ENCODE data around the gene MAP3K5. TPM values are rescaled to one million over a fixed set of nuclear protein-coding genes. Genes with fewer than 3 reads are reported as not detected.

MAP3K5 gene
- total RNA-seq, 1 donor from 2014 or later = 1.6 TPM

GRCh38 chr6:136525586-136526195, 266.6 kb downstream of the MAP3K5 start:
- Mint-ChIP-seq H3K9me3 (ENCODE audit: unreplicated experiment) (no peaks in the 10 kb centered on the region), H3K4me3 (ENCODE audit: unreplicated experiment) (no peak overlapping the region), H3K27me3 (ENCODE audit: unreplicated experiment) (peaks cover 35% of the 10 kb centered on the region), H3K27ac (ENCODE audit: unreplicated experiment) (no peak overlapping the region), H3K36me3 (ENCODE audit: unreplicated experiment) (no peaks in the 10 kb centered on the region), H3K4me1 (ENCODE audit: unreplicated experiment) (peaks cover 6% of the 10 kb centered on the region)
- no peak for DNase-seq (ENCODE audit: extremely low spot score, unreplicated experiment)
- peak; percentile 6 for TF ChIP-seq CTCF (IDR thresholded peaks at IDR 0.05)

- TF ChIP-seq CTCF (IDR thresholded peaks at IDR 0.05) = no peak
- H3K4me1 Mint-ChIP-seq (ENCODE audit: unreplicated experiment) = peaks cover 6% of the 10 kb centered on the region
- no peaks in the 10 kb centered on the region for H3K36me3 Mint-ChIP-seq (ENCODE audit: unreplicated experiment)
- H3K9me3 Mint-ChIP-seq (ENCODE audit: unreplicated experiment) = no peaks in the 10 kb centered on the region
- no peak for DNase-seq (ENCODE audit: extremely low spot score, unreplicated experiment)
- H3K27ac Mint-ChIP-seq (ENCODE audit: unreplicated experiment) = no peak overlapping the region
- H3K27me3 Mint-ChIP-seq (ENCODE audit: unreplicated experiment) = peaks cover 41% of the 10 kb centered on the region
- H3K4me3 Mint-ChIP-seq (ENCODE audit: unreplicated experiment) = no peak overlapping the region
Measured at GRCh38 chr6:136524936-136525413, 267.3 kb downstream of the MAP3K5 start.

DNA sequence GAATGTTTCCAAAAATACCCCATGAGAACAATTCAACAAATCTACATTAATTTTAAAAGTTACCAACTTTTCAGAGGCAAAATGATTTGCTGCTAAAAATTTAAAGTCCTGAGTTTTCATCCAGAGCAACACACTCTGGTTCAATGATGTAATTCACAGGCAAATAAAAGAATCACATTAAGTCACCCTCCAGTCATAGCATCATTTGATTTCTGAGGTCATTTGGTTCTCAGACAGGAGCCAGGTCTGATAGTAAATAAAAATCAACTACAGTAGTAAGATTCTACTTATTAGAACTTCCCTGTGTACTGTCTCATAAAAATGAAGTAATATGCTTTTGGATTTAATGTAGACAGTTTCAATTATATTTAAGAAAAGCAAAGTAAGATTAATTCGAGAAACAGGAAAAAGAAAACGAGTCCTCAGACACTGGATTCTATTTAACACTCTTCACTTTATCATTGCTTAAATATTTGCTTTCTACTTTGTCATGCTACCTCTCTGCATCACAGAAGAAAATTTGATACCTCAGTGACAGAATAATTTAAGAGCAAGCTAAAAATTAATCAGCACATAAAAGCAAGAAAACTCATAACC, 267.8 kb downstream of the MAP3K5 start:
- no peaks in the 10 kb centered on the region for H3K36me3 Mint-ChIP-seq (ENCODE audit: unreplicated experiment)
- H3K27ac Mint-ChIP-seq (ENCODE audit: unreplicated experiment) = no peak overlapping the region
- H3K9me3 Mint-ChIP-seq (ENCODE audit: unreplicated experiment) = no peaks in the 10 kb centered on the region
- no peak overlapping the region for H3K4me3 Mint-ChIP-seq (ENCODE audit: unreplicated experiment)
- peaks cover 46% of the 10 kb centered on the region for H3K27me3 Mint-ChIP-seq (ENCODE audit: unreplicated experiment)
- TF ChIP-seq CTCF (IDR thresholded peaks at IDR 0.05) = no peak
- H3K4me1 Mint-ChIP-seq (ENCODE audit: unreplicated experiment) = peaks cover 6% of the 10 kb centered on the region
- no peak for DNase-seq (ENCODE audit: extremely low spot score, unreplicated experiment)

DNA sequence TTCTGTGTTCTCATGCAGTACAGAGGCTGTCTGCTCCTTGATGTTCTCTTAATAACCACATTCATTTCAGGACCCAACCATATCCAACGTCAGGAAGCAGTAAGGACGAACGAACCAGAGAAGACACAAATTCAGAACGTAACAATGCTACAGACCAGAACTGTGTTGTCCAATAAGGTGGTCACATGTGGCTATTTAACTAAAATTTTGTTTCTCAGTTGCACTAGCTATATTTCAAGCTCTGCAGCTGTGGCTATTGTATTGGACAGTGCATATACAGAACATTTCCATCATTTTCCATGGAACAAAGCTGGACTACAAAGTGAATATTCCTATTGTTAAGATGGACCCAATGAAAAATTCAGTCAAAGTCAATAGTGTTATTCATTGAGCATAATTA, 269.1 kb downstream of the MAP3K5 start:
- H3K27me3 Mint-ChIP-seq (ENCODE audit: unreplicated experiment) = peaks cover 48% of the 10 kb centered on the region
- no peaks in the 10 kb centered on the region for H3K36me3 Mint-ChIP-seq (ENCODE audit: unreplicated experiment)
- peaks cover 6% of the 10 kb centered on the region for H3K4me1 Mint-ChIP-seq (ENCODE audit: unreplicated experiment)
- DNase-seq (ENCODE audit: extremely low spot score, unreplicated experiment) = no peak
- no peak for TF ChIP-seq CTCF (IDR thresholded peaks at IDR 0.05)
- H3K9me3 Mint-ChIP-seq (ENCODE audit: unreplicated experiment) = no peaks in the 10 kb centered on the region
- no peak overlapping the region for H3K27ac Mint-ChIP-seq (ENCODE audit: unreplicated experiment)
- no peak overlapping the region for H3K4me3 Mint-ChIP-seq (ENCODE audit: unreplicated experiment)

- DNase-seq (ENCODE audit: extremely low spot score, unreplicated experiment) = no peak
- no peak overlapping the region for H3K4me3 Mint-ChIP-seq (ENCODE audit: unreplicated experiment)
- no peak overlapping the region for H3K27ac Mint-ChIP-seq (ENCODE audit: unreplicated experiment)
- H3K4me1 Mint-ChIP-seq (ENCODE audit: unreplicated experiment) = peaks cover 6% of the 10 kb centered on the region
- no peaks in the 10 kb centered on the region for H3K36me3 Mint-ChIP-seq (ENCODE audit: unreplicated experiment)
- peaks cover 46% of the 10 kb centered on the region for H3K27me3 Mint-ChIP-seq (ENCODE audit: unreplicated experiment)
- H3K9me3 Mint-ChIP-seq (ENCODE audit: unreplicated experiment) = no peaks in the 10 kb centered on the region
- TF ChIP-seq CTCF (IDR thresholded peaks at IDR 0.05) = no peak
Measured at GRCh38 chr6:136522636-136523035, 269.6 kb downstream of the MAP3K5 start.

All from osteocyte (in vitro differentiated cells).